Thoracic aorta (tissue), 2 donors: ENCODE data around the gene CELF2. TPM values are rescaled to one million over a fixed set of nuclear protein-coding genes. Genes with fewer than 3 reads are reported as not detected.

Source experiments
- ATAC-seq: fragments of 150-250 bp; one replicate; pipeline ENCODE4 v1.8.0; 2017; ENCODE audit warnings: low read depth; ENCODE audit not compliant: insufficient number of reproducible peaks, low FRiP score
- DNase-seq: peaks from one replicate; pipeline ENCODE4 v3.0.0-alpha.2; 2020; ENCODE audit warnings: low spot score
- H3K27ac ChIP-seq, 2 donors: fragments of 200-600 bp; sonication (generic); 1 replicate in 1 of 2; 2 replicates in 1 of 2; pipeline ENCODE4 v1.5.1; 2016; ENCODE audit warnings: mild to moderate bottlenecking in 2 of 2, moderate library complexity in 2 of 2
- H3K27me3 ChIP-seq: fragments of 200-600 bp; sonication (generic); replicated peaks from 2 replicates; pipeline ENCODE4 v1.6.0; 2016; ENCODE audit warnings: mild to moderate bottlenecking; ENCODE audit not compliant: insufficient read depth
- H3K36me3 ChIP-seq: fragments of 200-600 bp; sonication (generic); one replicate; pipeline ENCODE4 v1.5.1; 2016
- H3K4me1 ChIP-seq, 2 donors: fragments of 200-600 bp; sonication (generic); 1 replicate in 1 of 2; 2 replicates in 1 of 2; pipeline versions ENCODE4 v1.5.1 to v1.6.0; 2016; ENCODE audit warnings: low read depth in 2 of 2, mild to moderate bottlenecking in 1 of 2; ENCODE audit not compliant: control insufficient read depth in 1 of 2
- H3K4me3 ChIP-seq: fragments of 200-600 bp; sonication (generic); 2 replicates; pipeline ENCODE4 v1.5.1; 2016; ENCODE audit warnings: mild to moderate bottlenecking
- H3K9me3 ChIP-seq: fragments of 200-600 bp; sonication (generic); 2 replicates; pipeline ENCODE4 v1.5.1; 2016
- total RNA-seq, 2 donors: library from RNA; depleted of rRNA; stranded (reverse); fragments of >200 nt; gene quantifications; one replicate each; pipeline versions ENCODE4 v1.1.0 to v1.2.3, GENCODE V29; 2016
- TF ChIP-seq, protein P1 (sequence below): fragments of 200-600 bp; sonication (generic); IDR thresholded peaks from one replicate; pipeline ENCODE4 v1.5.1; 2019; ENCODE audit warnings: antibody characterized with exemption

The CELF2 gene
- total RNA-seq, 2 donors from 2014 or later = 69.0 to 73.5 TPM

DNA sequence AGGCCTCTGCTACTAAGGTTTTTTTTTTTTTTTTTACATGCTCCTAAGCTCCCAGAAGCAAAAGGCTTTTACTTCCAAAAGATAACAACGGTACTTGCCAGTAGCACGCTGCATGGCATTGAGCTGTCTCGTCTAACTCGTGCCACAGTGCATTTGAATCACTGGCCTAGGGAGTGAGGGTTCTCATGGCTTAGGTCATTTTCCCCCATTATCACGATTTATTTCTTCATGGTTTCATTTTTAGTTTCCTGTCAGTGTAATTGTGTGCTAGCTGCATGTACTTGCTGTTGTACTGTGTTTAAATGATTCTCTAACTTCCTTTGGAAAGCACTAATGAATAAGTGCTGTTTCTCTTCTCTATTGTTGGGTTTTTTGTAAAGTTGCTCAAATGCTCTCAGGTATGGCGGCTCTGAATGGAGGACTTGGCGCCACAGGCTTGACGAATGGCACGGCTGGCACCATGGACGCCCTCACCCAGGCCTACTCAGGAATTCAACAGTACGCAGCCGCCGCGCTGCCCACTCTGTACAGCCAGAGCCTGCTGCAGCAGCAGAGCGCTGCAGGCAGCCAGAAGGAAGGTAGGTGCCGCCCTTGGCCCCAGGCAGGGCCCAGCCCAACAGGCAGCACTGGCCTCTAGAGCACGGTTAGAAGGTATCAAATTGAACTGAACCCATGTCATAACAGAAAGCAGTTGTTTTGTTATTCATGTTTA, 303.3 kb downstream of the CELF2 start:
- Histone ChIP-seq H3K4me3 (no peak overlapping the region), H3K9me3 (no peaks in the 10 kb centered on the region), H3K27me3 (no peaks in the 10 kb centered on the region), H3K4me1 (no peaks in the 10 kb centered on the region), H3K27ac (no peak overlapping the region), H3K36me3 (peaks cover 32% of the 10 kb centered on the region)
- DNase-seq (no peak), ATAC-seq (no peak)
- TF ChIP-seq, protein P1, sequence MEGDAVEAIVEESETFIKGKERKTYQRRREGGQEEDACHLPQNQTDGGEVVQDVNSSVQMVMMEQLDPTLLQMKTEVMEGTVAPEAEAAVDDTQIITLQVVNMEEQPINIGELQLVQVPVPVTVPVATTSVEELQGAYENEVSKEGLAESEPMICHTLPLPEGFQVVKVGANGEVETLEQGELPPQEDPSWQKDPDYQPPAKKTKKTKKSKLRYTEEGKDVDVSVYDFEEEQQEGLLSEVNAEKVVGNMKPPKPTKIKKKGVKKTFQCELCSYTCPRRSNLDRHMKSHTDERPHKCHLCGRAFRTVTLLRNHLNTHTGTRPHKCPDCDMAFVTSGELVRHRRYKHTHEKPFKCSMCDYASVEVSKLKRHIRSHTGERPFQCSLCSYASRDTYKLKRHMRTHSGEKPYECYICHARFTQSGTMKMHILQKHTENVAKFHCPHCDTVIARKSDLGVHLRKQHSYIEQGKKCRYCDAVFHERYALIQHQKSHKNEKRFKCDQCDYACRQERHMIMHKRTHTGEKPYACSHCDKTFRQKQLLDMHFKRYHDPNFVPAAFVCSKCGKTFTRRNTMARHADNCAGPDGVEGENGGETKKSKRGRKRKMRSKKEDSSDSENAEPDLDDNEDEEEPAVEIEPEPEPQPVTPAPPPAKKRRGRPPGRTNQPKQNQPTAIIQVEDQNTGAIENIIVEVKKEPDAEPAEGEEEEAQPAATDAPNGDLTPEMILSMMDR = no peak

DNA sequence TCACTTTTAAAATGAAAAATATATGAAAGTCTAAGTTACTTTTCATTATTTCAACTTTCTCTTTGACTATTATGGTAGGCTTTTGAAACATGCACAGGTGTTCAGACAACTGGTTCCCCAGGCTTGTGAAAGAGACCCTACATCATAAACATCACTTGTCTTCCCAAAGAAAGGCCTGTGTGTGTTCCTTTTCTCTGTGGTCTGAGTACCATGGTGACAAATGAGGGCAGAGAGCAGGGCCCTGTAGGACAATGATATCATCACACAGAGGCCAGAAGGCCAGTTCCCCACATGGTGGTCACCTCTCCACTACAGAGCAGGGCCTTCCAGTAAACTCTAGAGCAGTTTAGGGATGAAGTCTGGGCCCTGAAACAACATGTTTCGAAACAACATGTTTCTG, 305.0 kb downstream of the CELF2 start:
- Histone ChIP-seq H3K36me3 (peaks cover 32% of the 10 kb centered on the region), H3K9me3 (no peaks in the 10 kb centered on the region), H3K27ac (no peak overlapping the region), H3K4me3 (no peak overlapping the region), H3K4me1 (peaks cover 0 to 3% of the 10 kb centered on the region in 2 donors), H3K27me3 (no peaks in the 10 kb centered on the region)
- ATAC-seq (no peak), DNase-seq (no peak)
- TF ChIP-seq, protein P1 = no peak

DNA sequence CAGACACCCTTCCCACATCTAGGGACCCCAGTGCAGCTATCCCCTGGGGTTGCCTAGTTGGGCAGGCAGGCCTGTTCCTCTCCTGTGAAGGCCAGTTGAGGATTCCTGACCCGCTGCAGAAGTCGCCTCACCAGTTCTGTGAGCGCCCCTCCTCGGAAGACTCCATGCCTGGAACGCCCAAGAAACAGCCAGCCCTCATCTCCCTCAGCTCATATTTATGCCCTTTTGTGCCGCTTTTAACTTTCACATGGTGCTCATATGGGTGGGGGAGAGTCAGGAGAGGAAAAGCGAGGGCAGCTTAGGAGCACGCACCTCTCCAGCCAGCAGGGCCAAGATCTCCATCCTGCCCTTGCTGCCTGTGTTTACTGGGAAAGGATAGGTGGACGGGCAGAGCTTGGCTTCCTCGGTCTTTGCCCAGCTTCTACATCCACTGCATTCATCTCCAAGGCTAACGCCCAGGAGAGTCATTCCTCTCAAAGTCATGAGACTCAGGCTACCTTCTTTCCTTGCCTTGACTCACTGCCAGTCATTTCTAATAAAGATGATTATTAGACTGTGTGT, 307.2 kb downstream of the CELF2 start:
- Histone ChIP-seq H3K36me3 (peaks cover 17% of the 10 kb centered on the region), H3K27me3 (no peaks in the 10 kb centered on the region), H3K27ac (no peak overlapping the region), H3K4me3 (no peak overlapping the region), H3K9me3 (no peaks in the 10 kb centered on the region), H3K4me1 (peaks cover 9 to 23% of the 10 kb centered on the region in 2 donors)
- ATAC-seq = no peak
- DNase-seq = no peak
- TF ChIP-seq, protein P1 = no peak

DNA sequence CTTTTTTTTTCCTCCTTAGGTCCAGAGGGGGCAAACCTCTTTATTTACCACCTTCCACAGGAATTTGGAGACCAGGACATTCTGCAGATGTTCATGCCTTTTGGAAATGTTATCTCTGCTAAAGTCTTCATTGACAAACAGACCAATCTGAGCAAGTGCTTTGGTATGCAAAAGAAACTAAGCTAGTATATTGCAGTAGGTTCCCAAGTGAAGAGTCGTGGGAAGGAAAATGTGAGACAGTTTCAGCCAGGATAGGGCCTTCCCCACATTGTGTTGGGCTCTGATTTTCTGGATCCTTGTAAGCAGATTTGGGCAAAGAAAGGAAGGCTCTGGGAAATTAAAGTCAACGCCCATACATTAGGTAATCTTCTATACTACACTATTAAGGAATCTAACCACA, 308.1 kb downstream of the CELF2 start:
- TF ChIP-seq, protein P1 = no peak
- ATAC-seq = no peak
- Histone ChIP-seq H3K4me3 (no peak overlapping the region), H3K4me1 (peaks cover 16 to 33% of the 10 kb centered on the region in 2 donors), H3K27ac (no peak overlapping the region), H3K27me3 (no peaks in the 10 kb centered on the region), H3K9me3 (no peaks in the 10 kb centered on the region), H3K36me3 (peaks cover 10% of the 10 kb centered on the region)
- no peak for DNase-seq

DNA sequence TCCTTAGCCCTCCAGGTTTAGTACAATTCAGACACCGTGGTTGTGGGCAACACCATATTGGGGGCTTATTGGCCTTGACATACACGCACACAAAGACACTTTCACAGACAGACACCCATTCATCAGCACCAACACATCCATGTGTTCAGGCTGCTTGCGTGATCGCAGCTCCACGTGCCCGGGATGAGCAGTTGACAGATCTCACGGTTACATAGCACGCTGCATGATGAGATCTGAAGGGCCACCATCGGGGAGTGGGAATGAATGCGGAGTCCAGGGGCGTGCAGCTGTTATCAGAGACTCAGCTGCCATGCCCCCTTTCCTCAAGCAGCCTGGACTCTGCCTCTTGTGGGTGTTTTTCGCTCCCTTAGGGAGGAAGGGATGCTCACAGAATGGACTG, 308.6 kb downstream of the CELF2 start:
- TF ChIP-seq, protein P1 = no peak
- Histone ChIP-seq H3K9me3 (no peaks in the 10 kb centered on the region), H3K27me3 (no peaks in the 10 kb centered on the region), H3K4me1 (peaks cover 20 to 37% of the 10 kb centered on the region in 2 donors), H3K27ac (no peak overlapping the region), H3K4me3 (no peak overlapping the region), H3K36me3 (peaks cover 6% of the 10 kb centered on the region)
- no peak for ATAC-seq
- DNase-seq = no peak
